ENCODE results near the gene ALCAM. TPM values are rescaled to one million over a fixed set of nuclear protein-coding genes. Genes with fewer than 3 reads are reported as not detected.

The ALCAM gene
- 129 TPM for polyA plus RNA-seq (2013, experiment 1 of 2; ENCODE audit: insufficient read length)
- polyA plus RNA-seq (2013, experiment 2 of 2; ENCODE audit: insufficient read length): 59.1 TPM

DNA sequence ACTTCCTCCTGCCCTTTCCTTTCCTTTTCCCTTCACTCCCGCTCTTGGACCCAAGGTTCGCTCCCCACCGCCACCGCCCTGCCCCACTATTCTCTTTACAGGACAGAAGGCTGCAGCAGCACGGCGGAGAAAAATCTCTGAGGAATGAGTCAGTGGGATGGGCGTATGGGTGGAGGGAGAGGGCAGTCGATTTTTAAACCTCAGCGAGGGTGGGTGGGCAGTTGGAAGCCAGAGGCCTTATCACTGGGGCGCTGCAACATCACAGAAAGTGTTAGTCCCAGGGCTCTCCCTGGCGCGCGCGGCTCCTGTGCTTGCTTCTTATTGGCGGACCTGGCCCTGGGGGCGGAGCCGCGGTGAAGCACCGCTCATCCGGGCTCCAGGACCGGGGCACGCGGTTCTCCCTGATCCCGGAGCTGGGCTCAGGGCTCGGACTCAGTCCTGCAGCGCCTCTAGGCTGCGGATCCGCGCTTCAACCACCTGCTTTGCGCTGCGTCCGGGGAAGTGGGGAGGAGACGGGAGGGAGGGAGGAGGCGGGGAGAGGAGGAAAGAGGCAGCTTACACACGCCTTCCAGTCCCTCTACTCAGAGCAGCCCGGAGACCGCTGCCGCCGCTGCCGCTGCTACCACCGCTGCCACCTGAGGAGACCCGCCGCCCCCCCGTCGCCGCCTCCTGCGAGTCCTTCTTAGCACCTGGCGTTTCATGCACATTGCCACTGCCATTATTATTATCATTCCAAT is at the start of gene ALCAM:
ALCAM (plus strand) TSS at position 584 of the 737 bp plus-strand sequence.
- DNase-seq: peak; percentile 99

DNA sequence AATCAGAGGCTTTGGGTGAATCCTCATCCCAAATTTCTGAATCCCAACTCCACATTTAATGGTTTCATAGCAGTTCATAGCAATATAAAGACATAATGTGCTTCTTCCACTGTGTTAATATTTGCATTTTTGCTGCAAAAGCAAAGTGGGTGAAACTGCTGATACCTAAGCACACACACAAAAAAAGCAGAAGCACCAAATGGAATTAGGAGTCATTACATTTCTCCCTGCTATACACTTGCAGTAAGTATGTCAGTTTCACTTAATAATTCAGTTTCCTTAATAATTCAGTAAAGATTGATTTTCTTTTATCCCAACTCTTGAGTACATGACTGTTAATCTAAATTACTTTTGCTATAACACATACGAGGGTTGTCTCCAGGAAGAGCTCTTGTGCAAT is 48.9 kb upstream of the ALCAM start:
- no peak for DNase-seq

DNA sequence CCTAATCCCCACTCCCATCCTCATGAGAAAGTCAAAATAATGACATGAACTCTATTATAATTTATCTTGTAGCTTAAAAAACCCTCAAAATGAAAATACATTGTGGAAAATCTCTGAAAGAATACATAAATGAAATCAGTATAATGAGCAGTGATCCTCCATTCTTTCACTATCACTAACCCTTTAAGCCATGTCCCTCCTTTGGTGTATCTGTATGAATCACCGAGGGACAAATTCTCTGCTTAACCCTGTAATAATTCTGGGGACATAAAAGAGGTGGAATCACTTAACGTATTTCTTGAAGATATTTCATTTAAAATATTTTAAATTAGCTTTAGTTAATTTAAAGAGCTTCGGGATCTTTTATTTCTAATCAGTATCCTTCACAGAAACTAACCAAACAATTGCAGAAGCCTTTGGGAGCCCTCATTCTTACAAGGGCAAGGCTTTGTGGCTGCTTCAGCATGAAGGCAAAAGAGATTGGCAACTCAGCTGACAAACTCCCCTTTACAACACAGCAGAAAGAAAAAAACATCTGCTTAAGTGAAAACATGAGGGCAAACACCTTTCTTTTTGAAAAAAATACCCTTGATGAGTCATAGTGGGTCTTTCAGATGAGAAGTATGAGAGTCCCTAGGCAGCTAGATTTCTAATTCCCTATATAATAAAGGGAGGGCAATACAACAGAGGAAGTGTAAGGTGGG is 44.0 kb upstream of the ALCAM start:
- DNase-seq: no peak

DNA sequence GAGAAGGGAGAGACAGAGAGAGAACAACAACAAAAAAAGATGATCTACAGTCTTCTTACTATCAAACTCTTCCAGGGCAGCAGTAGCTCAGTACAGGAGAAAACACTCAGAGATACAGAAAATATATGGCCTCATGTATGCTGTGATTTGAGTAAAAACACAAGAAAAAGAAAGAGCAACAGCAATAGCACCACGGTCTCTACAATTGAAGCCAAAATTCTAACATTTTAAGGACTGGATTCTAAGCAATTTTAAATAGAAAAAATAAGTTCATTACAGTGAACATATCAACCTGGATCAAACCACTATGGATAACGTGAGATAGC is 43.5 kb upstream of the ALCAM start:
- DNase-seq: no peak

DNA sequence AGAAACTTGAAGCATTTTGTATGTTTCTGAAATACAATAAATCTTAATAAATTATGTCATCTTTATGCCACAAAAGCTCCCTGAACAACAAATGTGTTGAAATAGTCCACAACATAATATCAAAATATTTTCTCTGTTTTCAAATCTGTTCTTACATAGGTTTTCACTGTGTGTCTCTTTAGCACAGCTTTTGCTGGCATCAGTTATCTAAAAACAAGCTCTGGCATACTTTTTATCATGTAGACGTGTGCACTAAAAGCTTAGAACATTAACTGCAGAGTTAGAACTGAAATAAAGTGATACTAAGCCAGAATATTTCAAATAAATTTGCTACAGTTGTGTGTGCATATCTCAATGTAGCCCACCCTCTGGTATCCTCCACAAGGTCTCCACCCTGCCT is 41.8 kb upstream of the ALCAM start:
- no peak for DNase-seq

DNA sequence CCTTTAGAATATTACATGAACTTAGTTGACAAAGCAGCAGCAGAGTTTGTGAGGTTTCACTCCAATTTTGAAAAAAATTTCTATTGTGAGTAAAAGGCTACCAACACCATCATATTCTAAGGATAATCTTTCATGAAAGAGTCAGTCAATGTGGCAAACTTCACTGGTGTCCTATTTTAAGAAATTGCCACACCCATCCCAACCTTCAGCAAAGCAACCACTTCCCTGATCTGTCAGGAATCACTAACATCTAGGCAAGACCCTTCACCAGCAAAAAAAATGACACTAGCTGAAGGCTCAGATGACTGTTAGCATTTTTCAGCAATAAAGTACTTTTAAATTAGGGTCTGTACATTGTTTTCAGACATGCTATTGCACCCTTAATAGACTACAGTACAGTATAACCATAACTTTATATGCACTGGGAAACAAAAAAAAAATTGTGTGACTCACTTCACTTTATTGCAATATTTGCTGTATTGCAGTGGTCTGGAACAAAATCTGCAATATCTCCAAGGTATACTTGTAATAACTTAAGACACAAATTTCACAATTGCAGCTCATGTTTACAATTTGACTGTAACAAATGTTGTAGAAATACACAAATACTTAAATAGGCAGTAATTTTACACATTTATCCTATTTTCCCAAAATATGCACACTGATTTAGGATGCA is 38.9 kb upstream of the ALCAM start:
- no peak for DNase-seq

DNA sequence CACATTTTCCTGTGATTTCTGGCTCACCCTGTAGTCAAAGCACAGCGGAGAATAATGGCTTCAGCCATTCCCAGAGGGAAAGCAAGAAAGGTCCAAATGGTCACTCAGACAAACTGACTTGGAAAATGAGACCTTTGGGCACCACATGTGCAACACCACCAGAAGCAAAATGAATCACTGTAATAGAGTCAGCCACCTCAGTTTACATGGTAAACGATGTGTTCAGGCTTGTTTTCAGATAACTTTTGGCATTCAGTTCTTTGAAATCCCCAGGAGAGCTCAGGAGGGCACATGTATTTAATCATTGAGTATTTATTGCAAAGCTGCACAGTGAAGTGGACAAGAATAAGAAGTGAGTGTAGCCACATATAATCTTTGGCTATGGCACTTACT is 38.4 kb upstream of the ALCAM start:
- no peak for DNase-seq

DNA sequence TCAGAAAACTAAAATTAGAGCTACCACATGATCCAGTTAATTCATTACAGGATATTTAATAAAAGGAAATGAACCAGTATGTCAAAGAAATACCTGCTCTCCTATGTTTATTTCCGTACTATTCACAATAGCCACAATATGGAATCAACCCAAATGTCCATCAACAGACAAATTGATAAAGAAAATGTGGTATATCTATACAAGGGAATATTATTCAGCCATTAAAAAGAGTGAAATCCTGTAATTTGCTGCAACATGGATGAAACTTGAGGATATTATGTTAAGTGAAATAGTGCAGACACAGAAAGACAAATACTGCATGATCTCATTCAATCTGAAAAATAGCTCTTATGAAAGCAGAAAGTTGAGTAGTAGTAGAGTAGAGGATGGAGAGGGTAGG is 33.7 kb upstream of the ALCAM start:
- DNase-seq: no peak

DNA sequence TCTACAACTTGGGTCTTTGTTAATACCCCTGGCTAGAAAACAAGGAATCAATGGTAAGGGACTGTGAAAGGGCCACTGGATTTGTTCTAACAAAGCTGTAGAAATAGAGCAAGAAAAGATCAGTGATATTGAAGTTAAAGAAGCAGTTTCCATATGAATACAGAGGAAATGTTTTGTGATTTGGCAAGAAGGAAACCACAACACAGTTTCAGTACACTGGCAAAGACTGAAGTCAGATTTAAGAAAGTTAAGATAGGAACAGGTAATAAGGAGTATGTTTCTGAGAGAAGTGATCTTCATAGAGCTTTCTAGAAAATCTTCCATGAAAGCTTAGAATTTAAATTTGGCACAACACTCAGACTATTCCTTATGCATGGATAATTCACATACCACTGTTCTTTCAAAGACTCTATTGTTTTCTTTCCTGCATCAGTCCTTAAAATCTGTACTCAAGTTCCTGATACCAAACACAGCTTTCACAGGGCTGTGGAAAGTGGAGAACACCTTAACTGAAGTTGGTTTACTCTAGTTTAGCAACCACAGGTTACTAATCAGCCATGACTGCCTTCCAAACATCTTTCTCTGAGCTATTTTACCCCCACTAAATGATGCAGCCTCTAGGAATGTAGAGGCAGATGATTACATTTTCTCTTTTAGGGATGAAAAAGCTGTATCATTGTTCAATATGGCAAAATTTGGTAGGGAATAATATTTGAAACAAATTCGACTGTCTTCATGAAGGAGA is 32.4 kb upstream of the ALCAM start:
- peak; percentile 61 for DNase-seq

DNA sequence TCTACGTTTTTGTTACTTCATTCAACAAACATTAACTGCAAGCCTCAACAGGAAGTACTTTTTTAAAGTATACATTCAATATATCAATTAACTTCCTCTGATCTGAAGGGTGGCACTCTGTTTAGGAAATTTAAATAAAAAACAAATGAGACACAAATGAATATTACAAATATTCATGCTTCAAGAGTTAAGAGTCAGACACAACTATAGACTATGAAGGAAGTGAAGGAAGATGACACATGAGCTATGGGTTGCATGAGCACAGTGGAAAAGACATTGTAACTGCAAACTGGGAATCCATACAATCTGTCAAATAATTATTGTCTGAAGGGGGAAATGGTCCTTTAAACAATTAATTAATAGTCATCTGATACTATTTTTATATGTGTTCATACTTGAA is 26.8 kb upstream of the ALCAM start:
- no peak for DNase-seq

DNA sequence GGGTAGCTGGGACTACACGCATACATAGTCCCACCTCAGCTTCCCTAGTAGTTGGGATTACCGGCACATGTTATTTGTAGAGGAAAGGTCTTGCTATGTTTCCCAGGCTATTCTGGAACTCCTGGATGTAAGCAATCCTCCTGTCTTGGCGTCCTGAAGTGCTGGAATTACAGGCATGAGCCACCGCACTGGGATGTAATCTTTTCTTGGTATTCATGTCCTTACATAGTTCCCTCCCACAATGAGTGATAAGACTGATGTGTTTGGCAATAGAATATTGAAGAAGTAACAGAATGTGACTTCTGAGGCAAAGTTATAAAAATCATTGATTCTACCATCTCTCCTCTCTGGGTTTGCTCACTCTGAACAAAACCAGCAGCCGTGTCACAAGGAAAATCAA is 22.7 kb upstream of the ALCAM start:
- no peak for DNase-seq

DNA sequence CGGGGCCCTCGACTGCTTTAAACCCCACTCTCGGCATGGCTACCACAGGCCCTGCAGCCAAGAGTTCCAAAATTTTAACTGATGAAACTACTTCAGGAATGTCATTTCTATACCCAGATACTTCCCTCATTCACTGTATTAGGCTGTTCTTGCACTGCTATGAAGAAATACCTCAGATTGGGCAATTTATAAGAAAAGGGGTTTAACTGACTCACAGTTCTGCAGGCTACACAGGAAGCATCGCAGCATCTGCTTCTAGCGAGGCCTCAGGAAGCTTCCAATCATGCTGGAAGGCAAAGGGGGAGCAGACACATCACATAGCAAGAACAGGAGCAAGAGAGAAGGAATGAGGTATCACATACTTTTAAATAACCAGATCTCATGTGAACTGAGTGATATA is 21.6 kb upstream of the ALCAM start:
- DNase-seq: no peak

DNA sequence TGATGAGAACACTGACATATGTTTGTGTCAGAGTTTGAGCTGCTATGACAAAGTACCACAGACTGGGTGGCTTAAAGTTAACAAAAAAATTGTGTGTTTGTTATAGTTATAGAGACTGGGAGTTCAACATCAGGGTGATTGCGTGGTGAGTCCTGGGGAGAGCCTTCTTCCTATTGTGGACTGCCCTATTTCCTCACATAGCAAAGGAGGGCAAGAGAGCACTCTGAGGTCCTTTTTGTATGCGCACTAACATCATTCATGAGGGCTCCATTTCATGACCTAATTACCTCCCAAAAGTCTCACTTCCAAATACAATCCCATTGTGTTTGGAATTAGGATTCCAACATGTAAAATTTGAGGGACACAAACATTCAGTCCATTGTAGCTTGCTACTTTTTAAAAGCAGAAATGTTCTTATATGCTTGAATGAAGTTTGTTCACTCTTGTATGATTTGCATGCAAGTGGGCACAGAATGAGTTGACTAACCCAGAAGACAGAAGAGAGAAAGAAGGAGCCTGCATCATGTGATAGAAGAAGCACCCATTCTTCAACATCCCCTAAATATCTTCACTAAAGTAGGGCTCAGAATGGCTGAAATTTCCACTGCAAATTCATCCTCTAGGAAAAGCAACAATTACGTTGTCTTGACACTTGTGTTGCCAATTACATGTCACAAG is 18.9 kb upstream of the ALCAM start:
- no peak for DNase-seq

DNA sequence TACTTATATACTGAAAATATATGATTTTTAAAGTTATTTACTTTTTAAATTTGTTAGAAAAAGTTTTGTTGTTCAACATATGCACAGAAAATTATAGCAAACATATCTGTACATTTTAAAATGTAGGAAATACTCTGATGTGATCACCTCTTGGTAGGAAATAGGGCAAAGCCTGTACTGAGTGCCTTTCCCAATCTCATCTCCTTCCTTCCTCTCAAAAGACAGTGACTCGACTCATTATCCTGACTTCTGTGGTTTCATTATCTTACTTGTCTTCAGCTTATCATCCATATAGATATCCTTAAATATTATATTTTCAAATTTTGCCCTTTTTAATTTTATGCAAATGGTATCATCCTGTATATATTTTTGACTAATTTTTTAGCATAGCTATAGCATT is 18.4 kb upstream of the ALCAM start:
- DNase-seq: no peak

DNA sequence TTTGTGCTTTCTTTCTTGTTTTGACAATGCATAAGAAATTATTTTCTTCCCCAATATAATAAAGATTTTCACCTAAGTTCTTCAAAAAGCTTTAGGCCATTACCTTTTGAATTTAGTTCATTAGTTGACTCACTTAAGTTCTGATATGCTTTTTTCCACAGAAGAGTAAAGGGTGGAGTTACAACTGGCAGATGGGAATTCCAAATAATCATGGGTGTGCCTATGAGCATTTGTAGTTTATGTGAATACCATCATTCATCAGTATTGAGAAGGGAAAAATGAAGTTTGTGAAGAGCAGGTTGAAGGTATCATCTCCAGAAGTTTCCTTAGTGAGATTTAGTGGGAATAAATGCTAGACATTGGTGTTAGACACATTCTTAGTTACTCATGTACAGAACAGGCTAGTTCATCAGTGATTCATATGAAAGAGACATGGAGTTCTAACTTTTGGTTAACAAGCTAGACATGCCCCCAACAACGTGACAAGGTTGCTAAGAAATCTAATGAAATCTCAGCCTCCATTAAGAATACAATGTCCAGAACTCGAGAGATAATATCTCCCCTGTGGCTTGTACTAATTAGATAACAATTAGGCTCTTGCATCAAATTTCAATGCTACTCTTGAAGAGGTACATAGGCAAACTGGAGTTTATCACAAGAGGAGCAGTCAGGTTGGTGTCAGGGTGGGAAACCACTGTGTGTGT is 16.9 kb upstream of the ALCAM start:
- DNase-seq: peak; percentile 30

DNA sequence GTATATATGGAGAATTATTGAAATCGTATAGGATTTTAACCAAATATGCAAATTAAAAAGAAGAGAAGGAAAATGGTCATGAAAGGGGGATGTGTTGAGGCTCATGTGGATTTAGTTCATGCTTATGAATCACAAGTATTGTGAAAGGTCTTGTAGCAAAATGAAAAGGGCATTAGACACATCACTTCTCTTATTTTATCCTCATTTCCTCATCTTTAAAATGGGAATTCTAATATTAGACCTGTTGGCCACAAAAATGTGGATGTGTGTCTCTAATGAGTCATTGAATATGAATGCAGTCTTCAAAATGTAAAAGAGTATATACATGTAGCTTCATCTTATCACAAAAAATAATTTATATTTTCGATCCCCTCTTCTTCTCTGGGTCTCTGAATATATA is 14.9 kb upstream of the ALCAM start:
- peak; percentile 83 for DNase-seq

DNA sequence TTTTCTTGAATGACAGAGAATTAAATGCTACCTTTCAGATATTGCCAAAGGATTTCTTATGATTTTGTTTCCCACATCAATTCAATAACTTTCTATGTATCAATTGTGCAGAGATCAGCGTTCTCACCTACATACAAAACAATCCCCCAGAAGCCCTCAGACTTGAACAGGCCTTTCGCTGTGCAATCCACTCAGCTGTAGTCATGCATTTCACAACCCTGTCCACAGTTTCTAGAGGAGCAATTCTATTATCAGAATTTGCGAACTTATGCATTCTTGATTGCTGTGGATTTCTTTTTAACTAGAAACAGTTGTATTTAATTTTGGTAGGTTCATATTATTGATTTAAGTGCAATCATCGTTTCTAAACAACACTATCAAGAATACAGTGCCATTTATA is 13.7 kb upstream of the ALCAM start:
- no peak for DNase-seq

DNA sequence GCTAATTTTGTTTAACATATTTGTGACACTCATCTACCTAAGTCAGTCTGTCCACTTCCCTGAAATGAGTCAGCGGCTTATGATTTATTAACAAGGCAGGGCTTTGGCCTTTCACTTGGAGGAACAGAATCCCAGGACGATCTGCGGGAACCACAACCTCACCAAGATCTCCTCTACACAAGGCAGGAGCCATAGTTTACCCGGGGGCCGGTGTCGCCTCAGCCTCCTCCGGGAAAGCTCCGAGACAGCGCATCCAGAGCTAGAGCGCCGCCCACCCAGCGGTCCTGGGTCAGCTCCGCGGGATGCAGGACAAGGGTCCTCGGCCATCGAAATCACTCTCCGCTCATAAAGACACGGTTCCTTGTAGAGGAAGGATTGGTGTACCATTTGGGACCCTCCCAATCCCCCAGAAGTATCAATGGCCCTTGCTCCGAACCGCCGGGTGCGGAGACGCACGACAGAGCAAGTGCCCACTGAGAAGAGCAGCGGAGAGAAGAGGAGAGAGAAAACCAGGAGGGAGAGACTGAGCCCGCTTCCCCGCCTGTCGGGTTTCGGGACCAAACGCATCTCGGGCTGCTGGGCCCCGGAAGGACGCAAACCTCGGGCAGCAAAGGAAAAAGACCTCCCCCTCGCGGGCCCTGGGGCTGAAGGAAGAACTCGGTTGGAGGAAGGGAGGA is 13.1 kb upstream of the ALCAM start:
- DNase-seq: no peak

DNA sequence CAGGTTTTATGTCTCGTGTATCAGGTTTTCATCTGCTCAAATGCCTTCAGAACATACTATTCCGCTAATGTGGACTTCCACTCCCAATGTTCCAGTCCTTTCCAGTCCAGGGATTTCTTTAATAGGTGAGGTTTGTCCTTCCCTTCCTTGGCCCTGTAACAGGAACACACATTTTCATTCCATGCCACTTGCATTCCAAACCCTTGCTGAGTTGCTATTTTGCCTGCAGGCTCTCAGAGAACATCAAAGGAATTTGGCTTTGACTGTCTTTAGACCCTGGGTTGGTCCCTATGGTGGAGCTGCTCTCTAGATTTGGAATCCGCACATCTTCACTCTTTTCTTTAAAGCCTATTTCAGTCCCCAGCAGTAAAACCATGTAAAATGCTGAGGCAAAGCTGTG is 12.3 kb upstream of the ALCAM start:
- peak; percentile 68 for DNase-seq

DNA sequence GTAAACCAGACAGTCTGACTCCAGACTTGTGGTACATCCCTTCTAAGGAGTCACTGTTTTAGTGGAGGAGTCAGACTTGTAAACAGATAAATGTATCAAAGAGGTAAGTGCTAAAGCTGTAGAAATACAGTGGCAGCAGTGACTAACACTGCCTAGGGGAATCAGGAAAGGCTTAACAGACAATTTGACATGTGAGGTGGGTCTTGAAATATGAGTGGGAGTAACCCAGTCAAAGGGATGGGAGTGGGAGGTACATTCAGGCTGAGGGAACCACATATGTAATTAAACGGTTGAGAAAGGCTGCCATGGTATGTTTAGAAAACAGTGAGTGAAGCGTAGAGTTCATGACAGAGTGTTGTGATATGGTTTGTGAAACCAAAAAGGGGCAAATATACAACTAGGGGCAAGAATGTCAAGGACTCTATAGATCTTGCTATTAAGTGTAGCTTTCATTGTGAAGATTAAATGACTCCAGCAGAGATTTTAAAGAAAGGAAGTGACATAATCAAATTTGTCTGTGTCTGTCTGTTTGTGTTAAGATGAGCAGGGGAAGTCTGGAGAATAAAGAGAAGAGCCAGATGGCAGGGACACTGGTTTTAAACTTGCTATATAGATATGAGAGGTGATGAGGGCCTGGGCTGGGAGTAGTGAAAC is 11.2 kb upstream of the ALCAM start:
- peak; percentile 36 for DNase-seq

DNA sequence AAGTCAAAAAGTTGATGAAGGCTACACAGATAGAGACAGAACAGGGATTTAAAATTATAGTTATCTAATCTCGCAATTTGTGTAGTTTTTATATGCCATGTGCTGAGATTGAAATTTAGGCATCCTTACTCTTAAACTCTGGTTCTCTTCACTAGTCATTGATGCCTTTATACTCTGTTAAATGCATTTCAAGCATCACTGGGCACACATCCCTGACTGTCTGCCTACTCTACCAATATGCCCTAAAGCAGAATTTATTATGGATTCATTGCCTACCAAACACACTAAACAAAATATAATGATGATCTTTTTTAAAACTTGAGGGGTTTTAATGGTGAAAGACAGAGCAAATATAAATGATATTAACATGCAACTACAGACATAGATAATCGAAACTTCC is 10.3 kb upstream of the ALCAM start:
- no peak for DNase-seq

All from fibroblast of skin of back (primary cell).